HUES64 (cell line): ENCODE results near the gene RIMBP2.

ENCODE experiments used
- H3K27ac ChIP-seq: 2 replicates; pipeline ENCODE4 v1.7.0; 2013; ENCODE audit warnings: low read depth, low read length, inconsistent platforms
- H3K27me3 ChIP-seq: 2 replicates; pipeline ENCODE4 v1.6.1; 2013; ENCODE audit warnings: mild to moderate bottlenecking, low read length; ENCODE audit not compliant: insufficient read depth
- H3K36me3 ChIP-seq: 2 replicates; pipeline ENCODE4 v1.6.1; 2013; ENCODE audit warnings: mild to moderate bottlenecking, low read length; ENCODE audit not compliant: insufficient read depth
- H3K4me1 ChIP-seq: 2 replicates; pipeline ENCODE4 v1.6.1; 2013; ENCODE audit warnings: mild to moderate bottlenecking, low read length, moderate library complexity; ENCODE audit not compliant: insufficient read depth
- H3K4me3 ChIP-seq: 2 replicates; pipeline ENCODE4 v1.5.1; 2013; ENCODE audit warnings: mild to moderate bottlenecking, low read length, moderate library complexity
- H3K9ac ChIP-seq: 2 replicates; pipeline ENCODE4 v1.6.1; 2013; ENCODE audit warnings: mild to moderate bottlenecking, low read depth, low read length
- H3K9me3 ChIP-seq: 2 replicates; pipeline ENCODE4 v1.6.1; 2013; ENCODE audit warnings: low read depth, low read length; ENCODE audit not compliant: insufficient read depth
- WGBS: fragments of 150-250, 120-280 bp; methylation state at CpG from one replicate; pipeline ENCODE4 v1.1.7; 2013; ENCODE audit warnings: missing lambda C conversion rate; 5-methylcytosine and 5-hydroxymethylcytosine counted together

RIMBP2 gene

DNA sequence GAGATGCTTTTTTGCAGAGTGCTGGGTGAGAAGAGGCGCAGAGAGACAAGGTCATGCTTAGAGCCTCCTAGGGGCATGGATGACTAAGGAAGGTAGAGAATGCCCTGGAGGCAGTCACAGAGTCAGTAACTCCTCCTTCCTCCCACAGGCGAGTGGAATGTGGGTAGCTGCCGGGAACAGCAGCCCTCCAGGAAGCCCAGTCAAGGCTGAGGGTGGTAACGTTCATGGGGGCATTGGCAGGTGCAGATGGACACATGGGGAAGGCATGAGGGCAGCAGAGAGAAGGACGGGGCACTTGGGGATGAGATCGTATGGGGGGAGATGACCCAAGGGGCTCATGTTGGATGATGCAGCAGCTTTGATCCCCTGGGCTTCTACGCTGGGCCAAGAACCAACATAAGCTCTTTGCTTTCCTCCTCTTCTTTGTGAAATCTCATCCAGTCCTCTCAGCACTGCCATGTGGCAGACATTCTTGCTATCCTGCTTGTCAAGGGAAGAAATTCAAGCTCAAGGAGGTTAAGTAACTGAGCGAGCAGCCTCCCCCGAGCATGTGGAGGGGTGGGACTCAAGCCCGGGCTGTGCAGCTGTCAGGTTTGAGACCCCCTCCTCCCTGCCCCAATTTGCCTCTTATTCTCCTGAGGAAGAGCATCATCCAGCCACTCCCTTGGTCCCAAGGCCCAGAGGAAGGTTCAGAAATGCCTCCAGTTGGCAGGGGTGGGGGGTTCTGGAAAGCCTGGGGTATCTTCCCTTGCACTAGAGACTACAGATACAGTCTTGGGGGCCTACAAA is 190.5 kb downstream of the RIMBP2 start:
- Histone ChIP-seq H3K27ac (no peak overlapping the region), H3K4me1 (no peaks in the 10 kb centered on the region), H3K27me3 (no peaks in the 10 kb centered on the region), H3K9ac (no peak overlapping the region), H3K9me3 (no peaks in the 10 kb centered on the region), H3K36me3 (no peaks in the 10 kb centered on the region), H3K4me3 (no peak overlapping the region)
- 86% methylated on average over 10 of the region's 10 CpGs for WGBS

DNA sequence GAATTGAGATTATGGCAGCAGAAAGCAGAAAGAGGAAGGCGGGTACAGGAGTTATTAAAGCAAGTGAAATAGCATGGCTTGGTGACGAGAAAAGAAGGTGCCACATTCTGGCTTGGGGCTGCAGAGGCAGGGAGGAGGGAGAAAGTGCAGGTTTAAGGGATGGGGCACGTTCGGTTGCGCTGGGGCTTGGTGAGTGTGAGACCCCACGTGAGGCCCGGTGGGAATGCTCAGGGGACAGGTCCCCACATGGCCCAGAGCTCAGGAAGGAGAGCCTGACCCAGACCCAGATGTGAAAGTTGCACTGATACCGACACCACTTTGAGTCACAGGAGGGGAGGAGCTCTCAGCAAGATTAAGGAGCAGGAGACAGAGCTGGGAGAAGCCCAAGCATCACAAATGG is 191.3 kb downstream of the RIMBP2 start:
- Histone ChIP-seq H3K4me1 (no peaks in the 10 kb centered on the region), H3K4me3 (no peak overlapping the region), H3K9ac (no peak overlapping the region), H3K36me3 (no peaks in the 10 kb centered on the region), H3K27me3 (no peaks in the 10 kb centered on the region), H3K27ac (no peak overlapping the region), H3K9me3 (no peaks in the 10 kb centered on the region)
- WGBS, result 89% methylated on average over 8 of the region's 8 CpGs

DNA sequence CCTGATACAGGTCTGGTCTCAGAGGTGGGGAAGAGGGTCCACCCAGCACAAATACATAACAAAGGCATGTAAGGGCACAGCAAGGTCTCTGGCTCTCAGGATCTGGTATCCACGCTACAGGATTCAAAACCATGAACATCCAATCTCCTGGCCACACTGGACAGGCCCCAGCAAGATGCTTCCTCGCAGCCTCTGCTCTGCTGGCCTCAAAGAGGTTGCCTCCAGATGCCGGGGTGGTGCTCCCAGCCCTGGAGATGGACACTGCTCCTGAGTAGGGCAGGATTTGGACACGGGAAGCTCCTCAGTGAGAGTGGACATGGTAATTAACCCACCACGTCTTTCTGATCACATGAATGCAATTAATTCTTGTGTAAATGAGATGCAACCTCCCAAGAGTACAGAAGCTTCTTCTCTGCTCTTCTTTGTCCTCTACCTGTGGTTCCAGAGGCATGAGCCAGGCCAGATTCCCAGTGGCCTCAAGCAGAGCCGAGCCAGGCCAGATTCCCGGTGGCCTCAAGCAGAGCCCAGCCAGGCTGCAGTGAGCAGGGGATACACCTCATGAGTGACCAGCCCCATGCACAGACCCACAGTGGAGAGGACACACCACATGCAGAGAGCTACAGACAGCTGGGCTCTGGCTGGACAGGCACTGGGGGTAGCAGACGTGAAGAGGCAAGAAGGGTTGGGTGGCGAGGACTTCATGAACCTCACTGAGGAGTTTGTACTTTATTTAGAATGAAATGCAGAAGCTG is 192.1 kb downstream of the RIMBP2 start:
- no peaks in the 10 kb centered on the region for H3K9me3 ChIP-seq
- H3K9ac ChIP-seq, result no peak overlapping the region
- H3K27ac ChIP-seq, result no peak overlapping the region
- no peak overlapping the region for H3K4me3 ChIP-seq
- no peaks in the 10 kb centered on the region for H3K4me1 ChIP-seq
- H3K36me3 ChIP-seq, result no peaks in the 10 kb centered on the region
- H3K27me3 ChIP-seq, result no peaks in the 10 kb centered on the region
- 85% methylated on average over 9 of the region's 9 CpGs for WGBS

DNA sequence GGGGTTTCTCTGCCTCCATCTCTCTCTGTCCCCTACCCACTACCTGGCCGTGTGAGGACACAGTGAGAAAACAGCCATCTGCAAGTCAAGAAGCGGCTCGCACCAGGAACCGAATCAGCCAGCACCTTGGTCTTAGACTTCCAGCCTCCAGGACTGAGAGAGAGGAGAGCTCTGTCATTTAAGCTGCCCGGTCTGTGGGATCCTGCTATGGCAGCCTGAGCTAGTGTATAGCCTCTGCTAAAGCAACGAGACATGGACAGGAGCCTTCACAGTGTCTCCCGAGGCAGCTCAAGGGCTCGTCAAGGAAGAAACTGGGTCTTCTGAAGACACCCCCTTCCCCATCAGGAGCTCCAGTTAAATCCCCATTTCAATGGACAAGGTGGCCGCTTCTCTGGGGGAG is 192.9 kb downstream of the RIMBP2 start:
- H3K36me3 ChIP-seq, result no peaks in the 10 kb centered on the region
- no peak overlapping the region for H3K4me3 ChIP-seq

DNA sequence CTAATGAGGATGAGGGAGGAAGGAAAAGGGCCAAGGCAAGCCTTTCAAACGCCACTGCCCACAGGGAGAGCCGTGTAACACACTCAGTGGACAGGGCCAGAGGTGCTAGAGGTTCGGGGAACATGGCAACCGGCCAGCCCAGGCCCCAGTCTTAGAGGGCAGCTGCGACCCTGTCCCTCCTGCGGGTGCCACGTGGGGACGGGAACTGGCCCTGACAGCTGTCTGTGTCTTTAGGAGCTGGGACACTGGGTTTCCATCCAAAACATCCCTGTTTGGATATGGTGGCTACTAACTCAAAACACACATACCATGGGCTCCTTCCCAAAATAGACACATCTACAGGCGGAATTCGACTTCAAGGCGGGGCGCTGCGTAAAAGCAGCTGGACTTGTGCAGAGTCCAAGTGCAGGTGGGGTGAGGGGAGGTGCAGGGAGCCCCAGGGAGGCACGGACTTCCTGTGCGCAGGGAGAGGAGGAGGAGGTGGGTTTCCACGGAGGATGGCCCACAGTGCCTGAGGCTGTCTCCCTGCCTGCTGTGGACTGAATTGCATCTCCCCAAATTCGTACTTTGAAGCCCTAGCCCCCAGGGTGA is 193.8 kb downstream of the RIMBP2 start:
- Histone ChIP-seq H3K9me3 (no peaks in the 10 kb centered on the region), H3K36me3 (no peaks in the 10 kb centered on the region), H3K9ac (no peak overlapping the region), H3K27ac (no peak overlapping the region), H3K4me1 (no peaks in the 10 kb centered on the region), H3K4me3 (no peak overlapping the region), H3K27me3 (no peaks in the 10 kb centered on the region)
- WGBS, result 91% methylated on average over 17 of the region's 17 CpGs

More for the DNA sequence above, 192.9 kb downstream of the RIMBP2 start:
- Histone ChIP-seq H3K9ac (no peak overlapping the region), H3K27me3 (no peaks in the 10 kb centered on the region), H3K27ac (no peak overlapping the region), H3K4me1 (no peaks in the 10 kb centered on the region), H3K9me3 (no peaks in the 10 kb centered on the region)
- WGBS, result 91% methylated on average over 9 of the region's 9 CpGs

DNA sequence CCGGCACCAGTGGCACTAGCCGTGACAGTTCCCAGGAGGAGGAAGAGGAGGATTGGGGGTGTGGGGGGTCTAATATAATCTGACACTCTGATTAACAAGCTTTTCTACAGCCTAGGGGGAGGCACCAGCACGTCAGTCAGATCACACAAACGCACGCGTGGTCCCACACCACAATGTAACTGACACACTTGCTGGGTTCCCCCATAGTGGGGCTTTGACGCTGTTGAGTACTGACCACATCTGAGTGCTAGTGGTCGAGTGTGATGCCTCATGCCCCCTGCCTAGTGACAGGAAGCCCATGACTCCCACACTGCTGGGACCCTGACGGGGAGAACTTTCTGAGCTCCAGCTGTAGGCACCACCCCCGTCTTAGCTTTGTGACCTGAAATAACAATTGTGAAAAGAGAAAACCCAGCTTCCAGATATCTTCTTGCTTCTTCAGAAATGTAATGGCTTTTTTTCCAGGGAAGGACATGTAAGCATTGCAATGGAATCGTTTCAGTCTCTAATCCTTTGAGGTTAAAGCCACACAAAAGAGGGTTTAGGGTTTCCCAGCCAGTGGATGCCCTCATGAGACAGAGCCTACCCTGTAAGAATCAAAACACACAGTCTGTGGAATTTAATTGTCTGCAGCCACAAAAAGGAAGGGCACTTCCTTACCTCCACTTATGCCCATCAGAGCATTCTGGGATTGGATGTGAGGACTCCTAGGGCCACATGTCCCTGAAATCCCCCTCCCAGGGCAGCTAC is 194.5 kb downstream of the RIMBP2 start:
- no peaks in the 10 kb centered on the region for H3K36me3 ChIP-seq
- no peak overlapping the region for H3K27ac ChIP-seq
- H3K9me3 ChIP-seq, result no peaks in the 10 kb centered on the region
- H3K9ac ChIP-seq, result no peak overlapping the region
- H3K4me1 ChIP-seq, result no peaks in the 10 kb centered on the region
- 93% methylated on average over 11 of the region's 11 CpGs for WGBS
- H3K4me3 ChIP-seq, result no peak overlapping the region
- H3K27me3 ChIP-seq, result no peaks in the 10 kb centered on the region

DNA sequence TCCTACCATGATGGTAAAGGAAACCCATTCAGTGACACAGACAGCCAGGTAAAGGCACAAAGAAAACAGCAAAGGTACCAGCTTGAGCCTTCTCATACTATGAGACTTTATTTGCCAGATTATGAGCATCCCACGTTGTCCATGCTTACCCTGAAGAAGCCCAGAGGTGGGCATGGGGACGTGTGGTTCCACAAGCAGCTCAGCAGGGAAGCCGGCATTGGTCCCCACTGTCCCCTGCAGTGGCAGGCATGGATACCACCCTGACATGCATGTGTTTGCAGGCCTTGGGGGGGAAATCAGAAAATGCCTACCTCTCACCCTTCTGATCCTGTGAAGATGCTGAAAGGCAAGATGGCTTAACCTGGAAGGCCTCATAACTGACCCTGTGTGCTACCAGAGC is 195.3 kb downstream of the RIMBP2 start:
- WGBS, result 86% methylated on average over 3 of the region's 3 CpGs
- H3K27ac ChIP-seq, result no peak overlapping the region
- H3K27me3 ChIP-seq, result no peaks in the 10 kb centered on the region
- no peak overlapping the region for H3K9ac ChIP-seq
- no peak overlapping the region for H3K4me3 ChIP-seq
- no peaks in the 10 kb centered on the region for H3K36me3 ChIP-seq
- H3K9me3 ChIP-seq, result no peaks in the 10 kb centered on the region
- no peaks in the 10 kb centered on the region for H3K4me1 ChIP-seq

DNA sequence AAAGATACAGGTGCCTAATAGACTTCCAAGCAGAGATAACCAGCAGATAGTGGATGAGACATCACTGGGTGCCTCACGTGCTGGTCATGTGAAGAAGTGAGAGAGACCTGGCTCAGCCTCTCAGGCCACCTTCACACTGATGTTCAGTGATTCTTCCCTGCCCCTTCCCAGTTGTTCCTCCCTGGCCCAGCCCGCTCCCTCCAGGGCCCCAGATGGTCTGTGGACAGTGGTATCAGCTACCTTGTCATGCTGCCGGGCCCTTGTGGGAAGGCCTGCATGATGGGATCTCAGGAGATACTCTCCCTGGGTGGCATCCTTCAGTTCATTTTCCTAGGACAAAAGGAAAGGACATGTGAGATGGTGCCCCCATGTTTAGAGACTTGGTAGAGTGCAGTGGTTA is 198.5 kb downstream of the RIMBP2 start:
- H3K27me3 ChIP-seq, result no peaks in the 10 kb centered on the region
- 89% methylated on average over 3 of the region's 3 CpGs for WGBS
- no peaks in the 10 kb centered on the region for H3K36me3 ChIP-seq
- no peak overlapping the region for H3K4me3 ChIP-seq
- H3K9ac ChIP-seq, result no peak overlapping the region
- peaks cover 20% of the 10 kb centered on the region for H3K4me1 ChIP-seq
- 0 out of 2 replicates have a peak, but pooled peaks cover 3% of the 10 kb centered on the region for H3K9me3 ChIP-seq
- H3K27ac ChIP-seq, result no peak overlapping the region

DNA sequence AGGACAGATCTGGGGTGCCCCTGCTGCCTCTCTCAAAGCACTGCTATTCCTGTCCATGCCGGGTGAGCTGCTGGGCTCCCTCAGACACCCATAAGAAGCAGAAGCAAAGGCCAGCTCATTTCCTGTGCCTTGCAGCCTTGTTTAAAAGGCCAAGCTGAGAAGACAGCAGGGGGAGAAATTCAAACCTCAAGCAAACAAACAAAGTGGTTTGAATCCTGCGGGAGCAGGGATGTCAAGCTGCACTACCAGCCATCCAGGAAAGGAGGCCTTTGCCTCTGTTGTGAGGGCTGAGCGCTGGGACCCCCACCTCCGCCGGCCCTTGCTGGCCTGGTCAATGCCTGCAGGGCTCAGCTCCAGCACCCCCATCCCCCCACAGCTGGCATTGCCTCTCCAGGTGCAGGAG is 201.9 kb downstream of the RIMBP2 start:
- H3K27me3 ChIP-seq, result no peaks in the 10 kb centered on the region
- peak overlapping the region; percentile 15; the same call in 1 of the 2 replicates for H3K27ac ChIP-seq
- no peaks in the 10 kb centered on the region for H3K36me3 ChIP-seq
- H3K9me3 ChIP-seq, result 0 out of 2 replicates have a peak, but pooled peaks cover 3% of the 10 kb centered on the region
- H3K4me3 ChIP-seq, result no peak overlapping the region
- WGBS, result 12% methylated on average over 5 of the region's 5 CpGs
- no peak overlapping the region for H3K9ac ChIP-seq
- peaks cover 20% of the 10 kb centered on the region for H3K4me1 ChIP-seq

DNA sequence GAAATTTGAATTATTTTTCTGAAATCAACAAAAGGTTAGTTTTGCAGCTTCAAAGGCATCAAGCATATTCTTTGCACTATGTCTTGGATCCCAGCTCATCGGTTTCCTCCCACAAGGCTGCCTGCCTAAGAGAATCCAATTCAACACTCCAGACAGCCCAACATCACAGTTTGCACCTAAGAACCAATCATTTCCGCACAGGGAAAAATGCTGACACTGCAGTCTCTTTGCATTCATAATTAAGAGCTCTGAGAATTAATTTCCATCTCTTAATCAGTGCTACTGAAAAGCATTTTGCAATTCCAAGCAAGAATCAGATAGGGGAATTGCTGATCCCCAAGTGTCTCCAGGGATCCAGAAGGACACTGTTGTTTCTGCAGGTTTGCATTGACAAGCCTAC is 202.5 kb downstream of the RIMBP2 start:
- Histone ChIP-seq H3K4me3 (no peak overlapping the region), H3K9me3 (0 out of 2 replicates have a peak, but pooled peaks cover 3% of the 10 kb centered on the region), H3K4me1 (peaks cover 20% of the 10 kb centered on the region), H3K27ac (no peak overlapping the region), H3K27me3 (no peaks in the 10 kb centered on the region), H3K36me3 (no peaks in the 10 kb centered on the region), H3K9ac (no peak overlapping the region)
- WGBS, result 85% methylated on average over 2 of the region's 2 CpGs
